HG03565 (cell line): ENCODE measurements around the gene NR1I2.

ENCODE experiments used
- ATAC-seq: cut with Tn5 transposase; IDR thresholded peaks from one replicate; pipeline ENCODE4 v1.9.1; 2021; ENCODE audit warnings: mild to moderate bottlenecking, moderate library complexity; ENCODE audit not compliant: unreplicated experiment

Gene NR1I2

GRCh38 chr3:119817583-119818363 is 35.9 kb downstream of the NR1I2 start:
- no peak for ATAC-seq

DNA sequence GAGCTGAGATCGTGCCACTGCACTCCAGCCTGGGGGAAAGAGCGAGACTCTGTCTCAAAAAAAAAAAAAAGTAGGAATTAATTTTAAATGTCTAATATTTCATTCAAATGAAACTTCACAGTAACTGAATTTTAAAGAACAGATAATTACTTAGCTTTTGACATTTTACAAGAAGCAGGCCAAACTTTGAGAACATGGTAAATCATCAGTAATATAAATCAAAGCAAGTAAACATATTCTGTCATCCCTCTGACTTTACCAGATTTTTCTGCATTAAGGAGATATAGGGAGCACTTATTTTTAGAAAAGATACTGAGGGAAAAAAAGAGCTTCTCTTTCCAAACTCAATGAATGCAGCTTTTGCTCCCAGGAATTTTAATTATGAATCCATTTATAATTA is 37.0 kb downstream of the NR1I2 start:
- ATAC-seq = no peak

DNA sequence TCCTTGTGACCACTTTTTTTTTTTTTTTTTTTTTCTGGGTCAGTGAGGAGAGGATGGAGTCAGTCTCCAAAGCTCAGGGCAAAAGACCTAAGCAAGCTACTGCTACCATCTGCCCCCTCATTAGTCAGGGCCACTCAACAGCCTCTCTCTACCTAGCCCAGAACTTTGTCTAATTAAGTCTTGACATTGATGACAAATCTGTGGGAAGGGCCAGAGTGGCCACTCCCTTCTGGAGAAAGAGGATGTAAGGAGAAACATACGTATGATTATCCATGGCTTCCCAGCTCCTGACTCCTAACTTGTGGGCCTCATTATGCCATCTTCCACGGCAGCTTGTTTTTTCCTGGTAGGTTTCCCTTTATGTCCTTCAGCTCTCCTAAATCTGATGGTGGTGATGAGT is 37.9 kb downstream of the NR1I2 start:
- no peak for ATAC-seq

DNA sequence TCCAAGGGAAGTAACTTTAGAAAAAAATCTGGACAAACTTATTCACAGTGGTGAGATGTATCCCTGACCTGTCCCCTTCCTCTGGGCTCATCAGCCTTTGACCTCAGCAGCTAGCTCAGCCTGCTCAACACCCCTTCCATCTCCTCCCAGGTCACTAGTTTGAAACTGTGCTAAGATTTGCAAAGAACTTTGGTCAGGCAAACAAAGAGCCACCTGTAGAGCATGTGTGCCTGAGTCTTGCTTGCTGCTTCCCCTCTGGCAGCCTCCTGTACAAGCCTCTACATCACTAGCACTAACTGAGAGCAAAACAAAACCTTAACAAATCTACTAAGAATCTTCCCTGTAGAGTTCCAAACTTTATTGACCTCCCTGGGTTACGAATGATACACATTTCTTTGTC is 43.9 kb downstream of the NR1I2 start:
- no peak for ATAC-seq

DNA sequence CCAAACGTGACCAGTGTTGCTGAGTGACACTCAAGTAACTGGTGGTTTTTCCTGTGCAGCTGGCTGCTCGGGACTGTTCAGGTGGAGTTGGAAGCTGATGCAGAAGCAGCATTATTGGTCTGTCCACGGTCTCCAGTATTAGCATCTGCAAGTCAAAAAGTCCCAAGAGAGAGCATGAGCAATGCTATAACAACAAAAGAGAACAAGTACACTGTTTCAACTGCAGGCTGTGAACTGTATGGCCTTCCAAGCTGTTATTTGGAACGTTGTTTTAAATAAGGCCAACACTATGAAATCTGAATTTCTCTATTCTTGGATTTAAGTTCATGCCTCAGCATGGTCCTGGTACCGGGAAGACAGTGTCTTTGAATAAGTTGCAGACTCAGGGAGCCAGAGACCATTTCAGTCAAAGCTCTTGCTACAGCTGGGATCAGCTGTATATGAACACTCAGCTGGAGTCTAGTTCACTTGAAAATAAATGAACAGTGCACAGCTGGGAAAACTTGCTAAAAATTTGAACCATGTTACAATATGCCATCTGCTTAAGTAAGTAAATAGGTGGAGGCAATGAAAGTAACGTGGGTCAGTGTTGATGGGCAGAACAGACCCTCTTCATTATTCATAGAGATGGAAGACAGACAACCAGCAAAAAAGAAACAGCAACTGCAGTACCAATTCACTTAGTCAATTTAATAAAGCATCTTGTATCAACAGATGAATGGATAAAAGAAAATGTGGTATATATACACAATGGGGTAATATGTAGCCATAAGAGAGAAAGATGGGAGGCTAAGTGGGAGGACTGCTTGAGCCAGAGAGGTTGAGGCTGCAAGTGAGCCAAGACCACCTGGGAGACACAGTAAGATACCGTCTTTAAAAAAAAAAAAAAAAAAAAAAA is 45.1 kb downstream of the NR1I2 start:
- ATAC-seq = no peak

DNA sequence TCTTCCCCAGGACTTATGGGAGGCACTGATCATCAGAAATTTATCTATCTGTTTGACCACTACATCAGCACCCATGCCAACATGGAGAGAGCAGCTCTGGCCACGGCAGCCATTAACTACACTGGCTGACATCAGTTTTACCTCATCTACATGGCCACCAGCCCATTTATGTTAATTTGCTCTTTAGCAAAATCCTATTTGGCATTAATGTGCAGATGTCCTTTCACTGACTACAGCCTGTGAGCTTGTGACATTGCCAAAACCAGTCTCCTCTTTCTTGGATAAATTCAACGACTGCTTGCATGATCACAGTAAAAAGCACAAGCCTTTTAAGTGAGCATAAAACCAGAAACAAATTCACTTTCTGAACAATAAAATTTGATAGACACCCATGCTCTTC is 47.5 kb downstream of the NR1I2 start:
- ATAC-seq = no peak

GRCh38 chr3:119831022-119831421 is 49.1 kb downstream of the NR1I2 start:
- ATAC-seq = no peak

GRCh38 chr3:119831941-119832371 is 50.1 kb downstream of the NR1I2 start:
- no peak for ATAC-seq

- ATAC-seq = no peak
These were observed 53.0 kb downstream of the NR1I2 start for GRCh38 chr3:119834754-119835370.

DNA sequence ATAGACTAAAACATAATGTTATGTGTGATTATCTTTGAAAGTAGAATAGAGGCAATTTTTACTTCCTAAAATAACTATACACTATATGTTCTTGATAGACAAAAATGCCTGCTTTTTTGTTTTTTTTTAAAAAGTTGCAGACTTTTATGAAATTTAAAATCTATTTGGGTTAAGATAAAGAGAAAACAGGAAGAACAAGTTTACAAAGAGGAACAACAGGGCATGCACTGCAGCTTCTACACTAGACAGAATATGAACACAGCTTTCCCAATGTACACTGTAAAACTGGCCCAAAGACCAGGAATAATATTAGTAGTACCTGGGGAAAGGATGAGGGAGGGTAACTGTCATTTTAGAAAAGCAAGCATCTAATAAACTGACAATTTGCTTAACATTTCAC is 53.7 kb downstream of the NR1I2 start:
- no peak for ATAC-seq

DNA sequence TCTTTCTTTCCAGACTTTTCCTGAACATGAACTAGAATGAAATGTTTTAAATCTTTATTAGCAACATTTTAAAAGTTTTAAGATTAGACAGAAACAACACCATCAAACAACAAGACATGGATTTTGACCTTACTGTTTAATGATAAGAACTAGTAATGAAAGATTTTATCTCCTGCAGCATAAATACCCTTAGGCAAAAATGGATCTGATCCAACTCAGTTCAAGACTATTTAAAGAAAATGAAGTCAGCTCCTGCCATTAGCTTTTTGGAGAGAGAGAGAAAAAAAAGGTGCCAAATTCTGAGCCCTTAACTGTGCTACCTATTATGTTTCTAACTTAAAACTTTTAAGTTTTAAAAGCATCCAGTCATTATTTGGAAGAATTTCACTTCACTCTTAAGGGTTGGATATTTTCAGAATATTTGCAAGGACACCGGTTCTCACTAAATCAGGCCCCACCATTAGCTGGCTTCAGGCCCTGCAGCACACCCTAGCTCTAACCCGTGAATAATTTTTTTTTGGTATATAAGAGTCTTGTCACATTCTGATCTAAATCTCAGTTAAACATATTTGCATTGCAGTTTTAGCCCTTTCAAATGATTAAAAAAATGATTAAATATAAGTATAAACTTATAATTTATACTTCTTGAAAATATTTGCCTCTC is 60.0 kb downstream of the NR1I2 start:
- ATAC-seq = no peak

DNA sequence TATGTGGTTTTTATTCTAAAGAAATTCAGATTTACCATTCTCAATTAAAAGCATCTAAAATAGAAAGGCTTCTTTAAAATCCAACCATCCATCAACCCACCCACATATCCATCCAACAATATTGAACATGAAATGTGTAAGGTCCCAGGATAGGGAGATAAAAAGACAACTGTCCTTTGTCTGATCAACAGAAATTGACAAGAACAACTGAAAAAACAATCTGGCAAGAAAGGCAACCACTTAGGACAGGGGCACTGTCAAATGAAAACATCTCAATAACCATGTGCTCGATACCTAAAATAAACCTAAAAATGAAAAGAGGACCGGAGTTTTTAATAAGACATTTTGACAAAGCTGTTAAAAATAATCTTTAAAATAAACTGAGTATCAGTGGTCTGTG is 67.2 kb downstream of the NR1I2 start:
- no peak for ATAC-seq

DNA sequence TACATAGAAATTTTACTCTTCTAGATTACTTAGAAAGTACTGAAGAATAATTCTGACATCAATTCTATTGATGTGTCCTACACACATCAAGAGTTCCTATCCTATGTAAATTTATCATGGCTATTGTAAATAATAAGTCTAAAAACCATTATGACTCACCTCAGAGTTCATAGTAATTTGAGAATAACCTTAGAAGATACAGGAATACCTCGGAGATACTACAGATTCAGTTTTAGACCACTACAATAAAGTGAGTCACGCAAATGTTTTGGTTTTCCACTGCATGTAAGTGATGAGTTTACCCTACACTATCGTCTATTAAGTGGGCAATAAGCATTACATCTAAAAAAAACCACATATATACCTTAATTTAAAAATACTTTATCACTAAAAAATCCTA is 74.8 kb downstream of the NR1I2 start:
- no peak for ATAC-seq

DNA sequence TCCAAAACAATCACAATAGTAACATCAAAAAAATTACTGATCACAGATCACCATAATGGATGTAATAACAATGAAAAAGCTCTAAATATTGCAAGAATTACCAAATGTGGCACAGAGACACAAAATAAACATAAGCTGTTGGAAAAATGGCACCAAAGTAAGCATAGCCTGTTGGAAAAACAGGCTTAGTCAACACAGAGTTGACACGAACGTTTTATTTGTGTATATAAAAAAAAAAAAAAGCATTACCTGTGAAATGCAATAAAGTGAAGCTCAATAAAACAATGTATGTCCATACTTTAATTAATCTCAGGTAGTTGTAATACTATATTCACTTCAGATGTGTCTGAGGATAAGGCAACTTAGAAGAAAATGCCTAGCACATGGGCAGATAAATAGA is 77.1 kb downstream of the NR1I2 start:
- no peak for ATAC-seq

DNA sequence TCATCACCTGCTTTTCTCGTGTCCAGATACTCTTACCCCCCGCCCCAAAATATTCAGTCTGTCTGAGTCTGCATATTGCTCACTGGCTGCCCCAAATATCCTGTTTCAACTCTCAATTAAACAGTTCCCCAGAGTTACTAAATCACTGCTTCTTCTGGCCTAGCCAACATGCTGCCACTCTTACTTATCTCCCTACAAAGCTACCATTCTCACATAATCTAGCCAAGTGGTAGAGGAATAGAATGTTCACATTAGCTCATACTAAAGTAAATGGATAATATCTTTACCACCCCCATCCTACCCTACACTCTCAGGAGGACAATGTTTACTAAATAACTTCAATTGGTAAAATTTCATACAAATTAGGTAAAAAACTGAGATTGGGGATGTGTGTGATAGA is 77.8 kb downstream of the NR1I2 start:
- ATAC-seq = no peak

DNA sequence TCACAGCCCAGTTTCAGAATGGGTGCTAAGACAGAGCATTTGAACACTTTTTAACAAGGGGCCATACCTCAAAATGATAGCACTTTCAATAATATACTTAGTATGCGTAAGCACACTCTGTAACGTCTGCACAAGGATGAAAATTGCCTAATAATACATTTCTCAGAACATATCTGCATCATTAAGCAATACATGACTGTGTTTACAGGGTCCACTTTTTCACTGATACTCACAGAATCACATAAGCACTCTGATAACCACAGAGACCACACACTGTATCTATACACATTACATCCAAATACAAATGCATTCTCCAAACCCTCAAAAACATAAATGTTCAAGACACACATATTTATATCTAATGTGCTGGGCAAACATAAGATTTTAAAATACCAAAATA is 79.8 kb downstream of the NR1I2 start:
- no peak for ATAC-seq

DNA sequence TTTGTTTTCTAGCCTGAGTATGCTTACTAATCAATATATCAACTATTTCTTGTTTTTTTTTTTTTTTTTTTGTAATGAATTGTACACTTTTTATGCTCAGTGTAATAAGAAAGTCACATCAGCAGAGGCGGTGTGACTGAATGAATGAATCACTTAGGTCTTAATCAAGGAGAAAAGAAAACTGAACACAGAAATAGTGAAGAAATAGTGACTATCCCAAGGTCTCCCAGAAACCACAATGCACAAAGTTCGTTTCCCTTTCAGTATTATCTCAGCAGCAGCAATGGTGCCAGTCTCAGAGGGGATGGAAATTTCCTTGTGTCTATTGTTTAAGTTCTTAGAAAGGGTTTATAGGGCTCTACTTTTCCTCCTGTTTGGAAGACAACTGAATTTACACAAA is 80.7 kb downstream of the NR1I2 start:
- no peak for ATAC-seq

- ATAC-seq = no peak
These were observed 82.6 kb downstream of the NR1I2 start for GRCh38 chr3:119864476-119864875.
